HEK293 (cell line): ENCODE measurements around the gene DNAH3.
A peak's percentile ranks its signal among the peaks of the same experiment; 100 is the strongest.

Experiments
- CTCF ChIA-PET: fragments of 350-600 bp; formaldehyde crosslinking; extraction: SDS; loops from one replicate; lab custom pipeline; 2021; ENCODE audit warnings: antibody characterized with exemption; lab: Yijun Ruan, JAX
- POLR2A ChIA-PET: fragments of 300-600 bp; formaldehyde crosslinking; extraction: SDS; loops from one replicate; lab custom pipeline; 2020; ENCODE audit warnings: antibody characterized with exemption, inconsistent platforms; lab: Yijun Ruan, JAX
- H3K27ac ChIP-seq: fragments of 200-500 bp; sonication (Bioruptor generic); 2 replicates; pipeline ENCODE4 v1.5.1; 2014; ENCODE audit warnings: low read depth, low read length, control low read depth, inconsistent platforms; ENCODE audit errors: extremely low read depth
- H3K36me3 ChIP-seq, 2 experiments: fragments of 200-500 bp in 1 of 2; sonication (Bioruptor generic) in 1 of 2; 1 replicate in 1 of 2; 2 replicates in 1 of 2; pipeline ENCODE4 v1.5.1; 2014 to 2017; ENCODE audit warnings: inconsistent platforms in 2 of 2, low read length in 2 of 2; ENCODE audit not compliant: control insufficient read depth in 2 of 2, insufficient read depth in 1 of 2
- H3K4me1 ChIP-seq: fragments of 200-500 bp; sonication (Bioruptor generic); 2 replicates; pipeline ENCODE4 v1.5.1; 2014; ENCODE audit warnings: mild to moderate bottlenecking, low read length, inconsistent platforms; ENCODE audit not compliant: control insufficient read depth, insufficient read depth
- H3K4me3 ChIP-seq: 2 replicates; pipeline ENCODE4 v1.5.1; 2011; ENCODE audit warnings: low read depth, mild to moderate bottlenecking, control low read depth, low read length, moderate library complexity
- H3K9me3 ChIP-seq: fragments of 200-500 bp; sonication (Bioruptor generic); 2 replicates; pipeline ENCODE4 v1.5.1; 2014; ENCODE audit warnings: low read depth, low read length, inconsistent platforms; ENCODE audit not compliant: control insufficient read depth, insufficient read depth
- GLIS2 ChIP-seq: fragments of 450-650 bp; formaldehyde crosslinking; IDR thresholded peaks from 2 replicates; pipeline ENCODE4 v1.5.1; 2016; ENCODE audit warnings: missing biosample characterization, missing genetic modification characterization
- HIC1 ChIP-seq: fragments of 450-650 bp; formaldehyde crosslinking; IDR thresholded peaks from 2 replicates; pipeline ENCODE4 v1.5.1; 2016; ENCODE audit warnings: missing biosample characterization, missing genetic modification characterization
- IKZF3 ChIP-seq: fragments of 450-650 bp; IDR thresholded peaks from 2 replicates; pipeline ENCODE4 v1.5.0; 2018; ENCODE audit warnings: missing biosample characterization, mild to moderate bottlenecking, missing genetic modification characterization, moderate library complexity
- INSM2 ChIP-seq: fragments of 450-650 bp; formaldehyde crosslinking; IDR thresholded peaks from 2 replicates; pipeline ENCODE4 v1.5.1; 2016; ENCODE audit warnings: missing biosample characterization, missing genetic modification characterization
- PATZ1 ChIP-seq: fragments of 450-650 bp; formaldehyde crosslinking; IDR thresholded peaks from 2 replicates; pipeline ENCODE4 v1.5.1; 2016; ENCODE audit warnings: missing biosample characterization, missing genetic modification characterization
- TCF7L2 ChIP-seq: IDR thresholded peaks from 2 replicates; pipeline ENCODE4 v1.6.1; 2011; ENCODE audit warnings: low read depth, mild to moderate bottlenecking, inconsistent platforms, low read length, moderate library complexity, borderline replicate concordance
- ZBTB26 ChIP-seq: fragments of 450-650 bp; formaldehyde crosslinking; optimal IDR thresholded peaks from 2 replicates; pipeline ENCODE3; 2016; ENCODE audit warnings: missing biosample characterization, mild to moderate bottlenecking, missing genetic modification characterization
- ZBTB48 ChIP-seq: fragments of 450-650 bp; formaldehyde crosslinking; IDR thresholded peaks from 2 replicates; pipeline ENCODE4 v1.5.1; 2016; ENCODE audit warnings: missing biosample characterization, missing genetic modification characterization
- ZNF132 ChIP-seq: fragments of 450-650 bp; formaldehyde crosslinking; IDR thresholded peaks from 2 replicates; pipeline ENCODE4 v1.5.1; 2017; ENCODE audit warnings: missing biosample characterization, missing genetic modification characterization, borderline replicate concordance
- ZNF140 ChIP-seq: fragments of 450-650 bp; formaldehyde crosslinking; IDR thresholded peaks from 2 replicates; pipeline ENCODE4 v1.5.1; 2016; ENCODE audit warnings: missing biosample characterization, missing genetic modification characterization
- ZNF23 ChIP-seq: fragments of 450-650 bp; formaldehyde crosslinking; IDR thresholded peaks from 2 replicates; pipeline ENCODE4 v1.5.1; 2016; ENCODE audit warnings: missing biosample characterization, missing genetic modification characterization, borderline replicate concordance
- ZNF280D ChIP-seq: fragments of 450-650 bp; formaldehyde crosslinking; IDR thresholded peaks from 2 replicates; pipeline ENCODE4 v1.5.1; 2016; ENCODE audit warnings: missing biosample characterization, missing genetic modification characterization
- ZNF335 ChIP-seq: fragments of 450-650 bp; formaldehyde crosslinking; conservative IDR thresholded peaks from 2 replicates; pipeline ENCODE4 v1.5.1; 2016; ENCODE audit warnings: missing biosample characterization, missing genetic modification characterization
- ZNF366 ChIP-seq: fragments of 450-650 bp; formaldehyde crosslinking; conservative IDR thresholded peaks from 2 replicates; pipeline ENCODE4 v1.5.1; 2016; ENCODE audit warnings: missing biosample characterization, missing genetic modification characterization
- ZNF580 ChIP-seq: fragments of 450-650 bp; formaldehyde crosslinking; IDR thresholded peaks from 2 replicates; pipeline ENCODE4 v1.5.1; 2016; ENCODE audit warnings: missing biosample characterization, missing genetic modification characterization
- ZNF596 ChIP-seq: fragments of 450-650 bp; IDR thresholded peaks from 2 replicates; pipeline ENCODE4 v1.5.0; 2018; ENCODE audit warnings: missing biosample characterization, mild to moderate bottlenecking, missing genetic modification characterization, moderate library complexity
- ZNF792 ChIP-seq: fragments of 450-650 bp; formaldehyde crosslinking; IDR thresholded peaks from 2 replicates; pipeline ENCODE4 v1.5.1; 2016; ENCODE audit warnings: missing biosample characterization, missing genetic modification characterization
- ZXDB ChIP-seq: fragments of 450-650 bp; formaldehyde crosslinking; IDR thresholded peaks from 2 replicates; pipeline ENCODE4 v1.5.1; 2016; ENCODE audit warnings: missing biosample characterization, missing genetic modification characterization

The DNAH3 gene

GRCh38 chr16:20901068-20901435 lies 249.6 kb downstream of the DNAH3 start:
- Histone ChIP-seq H3K27ac (peak overlapping the region; percentile 93), H3K9me3 (no peaks in the 10 kb centered on the region), H3K4me1 (peaks cover 10% of the 10 kb centered on the region; the same call in 1 of the 2 replicates), H3K36me3 (peaks cover 0 to 9% of the 10 kb centered on the region in 2 experiments; a peak in 1 of 3 replicates), H3K4me3 (peak overlapping the region; percentile 45)
- ChIA-PET CTCF (interaction anchor here (1.3 kb wide), 1 partner anchor 50 kb away, joined by 5 read pairs; no protein-coding TSS in a partner anchor), POLR2A (interaction anchor here (1.1 to 1.7 kb wide), 4 partner anchors 7 to 95 kb away, joined by 5 to 19 read pairs (median 10); partner anchors contain the start of genes ERI2 and REXO5)
- TF ChIP-seq ZNF335 (tag by site-specific recombination) = 0 out of 2 replicates have a peak, but pooled peaks have one; percentile 50
- TF ChIP-seq ZNF280D = no peak
- TF ChIP-seq ZBTB26 (tag by site-specific recombination) = peak; percentile 4
- TF ChIP-seq PATZ1 (tag by site-specific recombination) = peak; percentile 12; the same call in 1 of the 2 replicates
- TF ChIP-seq GLIS2 (tag by site-specific recombination) = peak; percentile 87; the same call in 1 of the 2 replicates

- ChIA-PET POLR2A (interaction anchor here (0.5 to 1.7 kb wide), 15 partner anchors 8 to 1974 kb away, joined by 3 to 19 read pairs (median 4); partner anchors contain the start of genes ERI2, REXO5, SMG1 and VPS35L), CTCF (interaction anchor here (0.6 to 1.3 kb wide), 2 partner anchors 37 to 50 kb away, joined by 3 to 5 read pairs; no protein-coding TSS in a partner anchor)
- H3K4me3 ChIP-seq = peak within 1 kb of the TSS; percentile 83
- peaks cover 10% of the 10 kb centered on the region; the same call in 1 of the 2 replicates for H3K4me1 ChIP-seq
- H3K27ac ChIP-seq = peak within 1 kb of the TSS; percentile 93
- peaks cover 0 to 15% of the 10 kb centered on the region in 2 experiments; a peak in 1 of 3 replicates for H3K36me3 ChIP-seq
- H3K9me3 ChIP-seq = no peaks in the 10 kb centered on the region
- TF ChIP-seq PATZ1 (tag by site-specific recombination) = peak; percentile 85
- TF ChIP-seq ZNF366 (tag by site-specific recombination) = peak; percentile 93
- peak; percentile 100 for TF ChIP-seq IKZF3 (tag by site-specific recombination)
- no peak for TF ChIP-seq ZNF596 (tag by site-specific recombination)
- 0 out of 2 replicates have a peak, but pooled peaks have one; percentile 30 for TF ChIP-seq HIC1 (tag by site-specific recombination)
- 0 out of 2 replicates have a peak, but pooled peaks have one; percentile 23 for TF ChIP-seq ZNF23 (tag by site-specific recombination)
- TF ChIP-seq ZNF140 (tag by site-specific recombination) = no peak
- no peak for TF ChIP-seq ZNF132
- peak; percentile 89 for TF ChIP-seq ZXDB
- TF ChIP-seq ZNF580 (tag by site-specific recombination) = peak; percentile 86
- TF ChIP-seq TCF7L2 = no peak
- peak; percentile 69 for TF ChIP-seq ZBTB48 (tag by site-specific recombination)
- TF ChIP-seq INSM2 = peak; percentile 19; the same call in 1 of the 2 replicates
- TF ChIP-seq ZNF792 (tag by site-specific recombination) = no peak
These were observed 250.2 kb downstream of the DNAH3 start, which contains the start of the genes DCUN1D3 and LYRM1 for GRCh38 chr16:20900299-20901067. DCUN1D3 (minus strand) TSS chr16:20900358; CDS start chr16:20862538, 37,820 bp downstream. LYRM1 (plus strand) TSS chr16:20900771; CDS start chr16:20915556, 14,785 bp downstream.
